Heart right ventricle (tissue), 16 donors: ENCODE data around the gene PTPN21. TPM values are rescaled to one million over a fixed set of nuclear protein-coding genes. Genes with fewer than 3 reads are reported as not detected.

Source experiments
- ATAC-seq, 8 donors: fragments of 200-7000 bp; cut with Tn5 transposase; one replicate each; pipeline ENCODE4 v1.9.1; 2020; ENCODE audit warnings: mild to moderate bottlenecking in 8 of 8, moderate library complexity in 8 of 8, moderate number of reproducible peaks in 1 of 8
- DNase-seq, 2 donors: peaks; one replicate each; pipeline ENCODE4 v3.0.0-alpha.2; 2020
- H3K27ac ChIP-seq, 10 donors: fragments of 200-600 bp; sonication (generic) in 2 of 10; one replicate each; pipeline versions ENCODE4 v1.5.0 to v1.8.0; 2020 to 2022; ENCODE audit warnings: mild to moderate bottlenecking in 3 of 10
- H3K27me3 ChIP-seq, 7 donors: fragments of 200-600 bp; one replicate each; pipeline ENCODE4 v1.8.0; 2021 to 2022; ENCODE audit warnings: mild to moderate bottlenecking in 2 of 7
- H3K36me3 ChIP-seq, 9 donors: fragments of 200-600 bp; sonication (generic) in 1 of 9; one replicate each; pipeline versions ENCODE4 v1.5.0 to v1.8.0; 2020 to 2022; ENCODE audit warnings: mild to moderate bottlenecking in 2 of 9
- H3K4me1 ChIP-seq, 9 donors: fragments of 200-600 bp; sonication (generic) in 1 of 9; one replicate each; pipeline versions ENCODE4 v1.5.0 to v1.8.0; 2020 to 2022; ENCODE audit warnings: mild to moderate bottlenecking in 4 of 9
- H3K4me3 ChIP-seq, 10 donors: fragments of 200-600 bp; sonication (generic) in 2 of 10; one replicate each; pipeline versions ENCODE4 v1.5.0 to v1.8.0; 2020 to 2022; ENCODE audit warnings: mild to moderate bottlenecking in 7 of 10, moderate library complexity in 2 of 10
- H3K9me3 ChIP-seq, 11 donors: fragments of 200-600 bp in 10 of 11; sonication (generic) in 2 of 11; one replicate each; pipeline versions ENCODE4 v1.5.0 to v1.8.0; 2013 to 2022; ENCODE audit warnings: mild to moderate bottlenecking in 2 of 11, control low read depth in 1 of 11, moderate library complexity in 1 of 11
- CTCF ChIP-seq, 9 donors: fragments of 200-600 bp; sonication (generic) in 2 of 9; IDR thresholded peaks; one replicate each; pipeline versions ENCODE4 v1.5.0 to v1.8.0; 2021 to 2022; ENCODE audit warnings: antibody characterized with exemption in 9 of 9, mild to moderate bottlenecking in 5 of 9, moderate library complexity in 1 of 9
- WGBS, 2 donors: extraction: QIAGEN DNeasy Blood & Tissue Kit; methylation state at CpG; one replicate each; pipeline ENCODE4 v1.1.7; 2013; ENCODE audit warnings: inconsistent platforms in 1 of 2; 5-methylcytosine and 5-hydroxymethylcytosine counted together
- intact Hi-C, 10 donors: fragments of 100-400 bp; cut with DNase I; formaldehyde crosslinking; loops; one replicate each; pipeline versions ENCODE4 v1.11.1 to v1.14.2; 2022
- polyA plus RNA-seq, 2 donors: library from polyadenylated mRNA; stranded (reverse); fragments of 200-250 nt; gene quantifications; one replicate each; pipeline ENCODE4 v1.2.3, GENCODE V29; 2013
- total RNA-seq, 10 donors: library from RNA; stranded (reverse); fragmentation: NEBNext Ultra II Directional in 3 of 10; extraction: Animal tissue kit (Norgen Biotek cat#: 25700) in 3 of 10; gene quantifications; one replicate each; pipeline versions ENCODE4 v1.2.1 to v1.2.4, GENCODE V29; 2021 to 2023
- donor health status: Arrhythmogenic right ventricular cardiomyopathy.
- donor health status: ischemic (EF 13 %, LVEDD 7.1; RV severe dilation, severe dysfunction).
- donor health status: healthy with polysubstance abuse.
- donor health status: DM: no; HTN: yes; CAD: no.
- donor health status: DM: no; HTN: no; CAD: no.
- donor health status: ischemic (EF 25% LVEDD 6.9; RV normal size, moderate dysfunction).
- donor health status: ischemic (EF 25% LVEDD 5.7; RV mildly dilated, moderate dysfunction).
- donor health status: healthy.
- donor health status: DM: yes; HTN: yes; CAD: no.
- donor health status: Ischemic cardiomyopathy.
- donor health status: ischemic (EF 35%, LVEDD 5.7; RV mildly dilated, moderate dysfunction).
- donor health status: nonischemic (EF 11% LVEDD 7.7; RV severe dilation, severe dysfunction).
- donor health status: DM: yes; HTN: yes; CAD: no.
- donor health status: PGD.
- donor health status: ischemic (EF 29% LVEDD 5.4; RV normal size, mild dysfunction).
- donor health status: nonischemic (EF 23%, LVEDD 6.1; RV moderate dilation, normal function).

Gene PTPN21
- total and polyA plus RNA-seq, 12 donors: 5.3 to 62.1 (median 34.9) TPM

GRCh38 chr14:88437658-88438057 is 117.1 kb downstream of the PTPN21 start:
- peaks cover 0 to 7% (median 0%) of the 10 kb centered on the region in 11 donors for H3K9me3 ChIP-seq
- 90 to 93% methylated on average over 5 of the region's 5 CpGs for WGBS, 2 donors
- no peak for ATAC-seq
- no peak overlapping the region for H3K4me3 ChIP-seq
- no peaks in the 10 kb centered on the region for H3K27me3 ChIP-seq
- no peak overlapping the region for H3K27ac ChIP-seq
- peak in 3 of 9 donors; percentile 15 to 31 (median 17) for TF ChIP-seq CTCF (IDR thresholded peaks at IDR 0.05)
- H3K4me1 ChIP-seq: no peaks in the 10 kb centered on the region
- peaks cover 0 to 94% (median 13%) of the 10 kb centered on the region in 9 donors for H3K36me3 ChIP-seq
- intact Hi-C loops: no loop called here
- DNase-seq: no peak

- Histone ChIP-seq H3K4me3 (no peak overlapping the region), H3K36me3 (peaks cover 0 to 75% (median 0%) of the 10 kb centered on the region in 9 donors), H3K27me3 (no peaks in the 10 kb centered on the region), H3K27ac (no peak overlapping the region), H3K9me3 (peaks cover 0 to under 1% (median 0%) of the 10 kb centered on the region in 11 donors), H3K4me1 (no peaks in the 10 kb centered on the region)
- WGBS, 2 donors: 92 to 94% methylated on average over 2 of the region's 2 CpGs
- TF ChIP-seq CTCF (IDR thresholded peaks at IDR 0.05): no peak
- no peak for ATAC-seq
- no peak for DNase-seq
- intact Hi-C loops: no loop called here
Measured at GRCh38 chr14:88430976-88431375, 123.8 kb downstream of the PTPN21 start.

- peak in 1 of 2 donors; percentile 18 for DNase-seq
- no peaks in the 10 kb centered on the region for H3K9me3 ChIP-seq
- H3K27me3 ChIP-seq: no peaks in the 10 kb centered on the region
- peaks cover 0 to 38% (median 0%) of the 10 kb centered on the region in 9 donors for H3K36me3 ChIP-seq
- WGBS, 2 donors: 76 to 84% methylated on average over 7 of the region's 7 CpGs
- intact Hi-C loops: no loop called here
- H3K4me1 ChIP-seq: peaks cover 0 to 9% (median 0%) of the 10 kb centered on the region in 9 donors
- ATAC-seq: no peak
- no peak for TF ChIP-seq CTCF (IDR thresholded peaks at IDR 0.05)
- H3K4me3 ChIP-seq: no peak overlapping the region
- H3K27ac ChIP-seq: no peak overlapping the region
Measured at GRCh38 chr14:88426271-88426670, 128.5 kb downstream of the PTPN21 start.

- intact Hi-C loops: no loop called here
Measured at GRCh38 chr14:88424573-88424972, 130.2 kb downstream of the PTPN21 start.

More at GRCh38 chr14:88424573-88424972, 130.2 kb downstream of the PTPN21 start:
- DNase-seq: no peak
- no peak for ATAC-seq
- Histone ChIP-seq H3K4me3 (no peak overlapping the region), H3K36me3 (peaks cover 0 to 33% (median 0%) of the 10 kb centered on the region in 9 donors), H3K27ac (no peak overlapping the region), H3K9me3 (no peaks in the 10 kb centered on the region), H3K4me1 (peaks cover 0 to 9% (median 0%) of the 10 kb centered on the region in 9 donors), H3K27me3 (no peaks in the 10 kb centered on the region)
- no peak for TF ChIP-seq CTCF (IDR thresholded peaks at IDR 0.05)
